NCI-H524 (cell line): Measurements from ENCODE around the gene SPATA31D4.

Experiments
- DNase-seq, 2 experiments: peaks; one replicate each; lab custom pipeline; 2025; lab: John Stamatoyannopoulos, UW

The SPATA31D4 gene

GRCh38 chr9:81964218-81965171 is 36.3 kb downstream of the SPATA31D4 start:
- no peak for DNase-seq

GRCh38 chr9:81968026-81968425 is 39.8 kb downstream of the SPATA31D4 start:
- DNase-seq = no peak

GRCh38 chr9:81969971-81970370 is 41.7 kb downstream of the SPATA31D4 start:
- no peak for DNase-seq

DNA sequence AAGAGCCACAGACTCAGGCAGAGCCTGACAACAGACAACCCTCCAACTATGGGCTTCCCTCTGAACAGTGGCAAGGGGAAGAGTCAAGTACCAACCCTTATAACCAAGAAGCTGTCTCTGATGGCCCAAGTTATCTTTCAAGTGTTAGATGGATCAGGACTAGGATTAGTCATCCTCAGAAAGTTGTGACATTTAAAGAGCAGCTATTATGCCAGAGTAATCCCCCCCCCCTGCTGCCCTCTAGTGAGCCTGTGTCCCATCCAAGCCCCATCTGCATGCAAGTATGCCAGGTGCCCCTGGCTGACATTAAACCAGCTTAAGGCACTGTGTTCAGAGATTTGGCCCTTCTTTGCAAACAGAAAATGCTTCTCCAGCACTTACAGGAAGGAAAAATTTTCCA is 43.5 kb downstream of the SPATA31D4 start:
- no peak for DNase-seq

DNA sequence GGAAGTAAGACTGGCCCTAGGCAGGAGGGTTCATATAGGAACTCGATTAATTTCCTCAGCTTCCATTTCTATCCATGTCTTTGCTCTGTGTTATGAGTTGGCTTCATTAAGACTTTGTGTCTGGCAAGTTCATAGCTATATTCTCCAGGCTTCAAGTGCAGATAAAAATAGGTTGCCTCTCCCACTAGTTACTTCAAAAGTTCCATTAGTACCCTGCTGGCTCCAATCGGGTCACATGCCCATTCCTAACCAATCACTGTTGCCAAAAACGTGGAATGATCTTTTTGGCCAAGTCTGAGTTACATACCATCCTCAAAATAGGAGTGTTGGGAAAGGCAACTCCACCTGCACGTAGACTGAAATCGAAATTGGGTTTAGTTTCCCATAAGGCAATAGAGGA is 46.5 kb downstream of the SPATA31D4 start:
- no peak for DNase-seq

- no peak for DNase-seq
These were observed 48.1 kb downstream of the SPATA31D4 start for GRCh38 chr9:81976351-81976750.

GRCh38 chr9:81979196-81979595 is 51.0 kb downstream of the SPATA31D4 start:
- no peak for DNase-seq

DNA sequence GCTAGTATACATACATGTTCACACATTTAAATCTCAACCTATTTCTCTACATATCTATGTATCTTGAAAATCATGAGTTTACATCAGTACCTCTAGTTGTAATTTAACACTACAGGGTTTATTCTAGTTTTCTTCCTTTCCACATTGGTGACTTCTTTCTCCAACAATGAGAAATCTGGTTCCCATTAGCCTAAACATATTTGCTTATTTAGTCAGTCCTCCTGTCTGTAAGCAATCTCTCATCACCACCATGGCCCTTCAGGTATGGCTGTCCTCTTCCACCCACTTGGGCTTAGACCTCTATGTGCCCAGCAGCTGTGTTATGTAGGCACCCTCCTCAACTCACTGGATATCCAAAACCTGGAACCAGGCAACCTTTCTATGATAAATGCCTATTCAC is 52.3 kb downstream of the SPATA31D4 start:
- DNase-seq = no peak

GRCh38 chr9:81981883-81982282 is 53.7 kb downstream of the SPATA31D4 start:
- no peak for DNase-seq
